GM23248 (cell line): ENCODE data around the gene ALPI.

Experiments
- EZH2 ChIP-seq: fragments of 200-600 bp; sonication (generic); IDR thresholded peaks from 2 replicates; pipeline ENCODE4 v1.6.1; 2018; ENCODE audit warnings: antibody characterized with exemption, mild to moderate bottlenecking; ENCODE audit not compliant: insufficient read depth, poor library complexity, severe bottlenecking
- EZH2phosphoT487 ChIP-seq: fragments of 200-600 bp; sonication (generic); IDR thresholded peaks from 2 replicates; pipeline ENCODE4 v1.6.1; 2018; ENCODE audit warnings: antibody characterized with exemption, moderate library complexity, mild to moderate bottlenecking, low read depth; ENCODE audit not compliant: insufficient read depth

DNA sequence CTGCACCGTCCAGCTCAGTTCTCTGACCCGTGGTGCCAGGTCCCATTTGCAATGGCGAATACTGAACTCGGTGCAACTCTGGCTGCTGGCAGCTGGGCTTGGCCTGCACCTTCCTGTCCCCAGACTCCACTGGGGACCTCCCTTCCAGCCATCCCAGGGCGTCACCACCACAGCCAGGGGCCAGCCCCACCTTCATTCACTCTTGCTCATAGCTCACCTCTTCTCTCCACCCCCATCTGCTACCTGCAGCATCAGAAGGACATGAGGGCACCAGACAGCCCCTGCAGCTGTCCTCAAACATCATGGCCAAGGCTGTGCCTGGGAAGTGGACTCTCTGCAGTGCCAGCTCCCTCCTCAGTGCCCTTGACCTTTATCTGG lies 16.2 kb upstream of the ALPI start:
- TF ChIP-seq EZH2: no peak
- TF ChIP-seq EZH2phosphoT487: no peak
